ENCODE results near the gene HNF4A.
"Not testable (repeated sequence)": the region's sequence is repeated elsewhere in the genome, so short reads cannot be mapped to it uniquely, and the experiment has no call there.

HNF4A gene

GRCh38 chr20:44447827-44448419 lies 92.4 kb downstream of the HNF4A start:
- no peak for DNase-seq

DNA sequence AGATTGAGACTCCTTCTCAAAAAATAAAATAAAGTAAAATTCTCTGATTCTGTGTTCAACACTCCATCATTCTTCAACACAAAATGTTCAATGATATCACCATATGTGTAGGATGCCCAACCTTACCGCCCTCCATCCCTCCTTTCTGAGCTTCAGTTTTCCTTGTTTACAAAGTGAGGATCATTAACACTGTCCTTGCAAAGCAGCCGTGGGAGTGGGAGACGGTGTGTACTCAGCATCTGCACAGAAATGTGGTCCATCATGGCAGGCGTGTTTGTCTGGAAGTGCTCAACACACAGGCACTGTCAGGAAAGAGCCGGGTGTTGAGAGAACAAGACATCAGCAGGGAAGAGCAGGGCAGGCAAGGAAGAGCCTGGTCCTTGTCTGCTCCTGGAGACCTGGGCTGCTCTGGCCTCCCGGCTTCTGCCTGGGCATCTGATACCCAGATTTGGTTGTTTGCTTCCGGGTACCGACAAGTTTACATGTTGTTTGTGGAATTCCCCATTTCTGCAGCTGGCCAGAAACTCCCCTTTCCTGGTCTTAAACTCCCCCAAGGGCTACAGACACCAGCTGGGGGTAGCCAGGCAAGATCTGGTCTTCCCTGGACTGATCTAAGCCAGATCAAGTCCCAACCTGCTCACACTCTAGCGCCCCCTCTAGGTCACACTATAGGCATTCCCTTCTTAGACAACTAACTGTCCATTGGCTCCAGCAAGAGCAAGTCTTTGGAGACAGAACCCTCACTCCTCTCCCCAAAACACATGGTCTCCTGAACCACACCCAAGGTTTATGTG lies 93.5 kb downstream of the HNF4A start:
- no peak for DNase-seq

GRCh38 chr20:44449864-44450263 lies 94.4 kb downstream of the HNF4A start:
- no peak for DNase-seq

DNA sequence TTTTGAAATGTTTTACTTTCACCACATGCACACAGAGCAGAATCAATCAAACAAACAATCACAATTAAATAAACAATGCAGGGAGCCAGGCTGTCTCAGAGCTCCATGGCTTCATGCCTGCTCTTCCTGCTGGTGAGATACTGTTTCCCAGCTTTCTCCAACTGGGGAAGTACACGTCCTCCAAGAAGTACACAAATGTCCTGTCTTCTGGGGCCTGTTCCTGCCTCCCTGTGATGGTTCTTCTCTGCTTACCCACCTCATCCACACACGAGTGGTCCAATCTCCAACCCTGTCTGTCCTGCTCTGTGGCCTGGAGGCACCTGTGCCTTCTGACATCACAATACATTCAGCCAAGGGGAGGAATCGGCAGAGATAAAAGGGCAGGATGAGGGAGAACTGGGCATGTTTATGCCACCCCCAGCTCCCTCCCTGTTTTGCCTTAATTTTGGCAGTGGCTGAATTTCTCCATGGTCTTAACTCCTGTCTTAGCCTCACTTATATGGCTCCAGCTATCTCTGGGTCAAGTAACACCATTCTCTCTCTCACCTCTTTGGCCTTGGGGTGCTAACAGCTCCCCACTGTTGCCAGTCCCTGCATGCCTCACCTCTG lies 94.9 kb downstream of the HNF4A start:
- no peak for DNase-seq

GRCh38 chr20:44450903-44451450 lies 95.5 kb downstream of the HNF4A start:
- no peak for DNase-seq

GRCh38 chr20:44454306-44454963 lies 98.9 kb downstream of the HNF4A start:
- no peak for DNase-seq

DNA sequence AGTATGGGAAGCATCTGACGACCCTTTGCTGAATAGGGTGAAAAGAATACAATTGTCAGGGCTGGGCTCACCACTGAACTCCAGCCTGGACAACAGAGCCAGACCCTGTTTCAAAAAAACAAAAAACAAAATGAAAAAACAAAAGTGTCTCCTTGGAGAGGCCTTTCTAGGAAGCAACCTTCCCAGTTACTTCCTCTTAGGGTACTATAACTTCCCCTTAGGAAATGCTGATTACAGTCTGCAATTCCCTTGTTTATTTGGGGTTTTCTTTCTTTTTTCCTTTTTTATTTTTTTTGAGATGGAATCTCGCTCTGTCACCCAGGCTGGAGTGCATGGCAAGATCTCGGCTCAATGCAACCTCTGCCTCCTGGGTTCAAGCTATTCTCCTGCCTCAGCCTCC lies 99.6 kb downstream of the HNF4A start:
- DNase-seq: no peak

DNA sequence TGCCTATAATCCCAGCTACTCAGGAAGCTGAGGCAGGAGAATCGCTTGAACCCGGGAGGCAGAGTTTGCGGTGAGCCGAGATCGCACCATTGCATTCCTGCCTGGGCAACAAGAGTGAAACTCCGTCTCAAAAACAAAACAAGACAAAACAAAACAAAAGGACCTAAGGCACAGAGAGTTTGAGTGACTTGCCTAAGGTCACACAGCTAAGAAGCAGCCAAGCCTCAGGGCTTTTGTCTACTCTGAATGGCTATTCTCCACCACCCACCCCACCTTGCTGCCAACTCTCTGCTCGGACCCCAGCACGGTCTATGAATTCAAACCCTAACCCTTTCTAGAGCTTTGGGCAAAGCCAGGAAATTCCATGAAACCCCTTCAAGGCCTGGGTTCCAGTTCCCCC lies 101.1 kb downstream of the HNF4A start:
- no peak for DNase-seq

DNA sequence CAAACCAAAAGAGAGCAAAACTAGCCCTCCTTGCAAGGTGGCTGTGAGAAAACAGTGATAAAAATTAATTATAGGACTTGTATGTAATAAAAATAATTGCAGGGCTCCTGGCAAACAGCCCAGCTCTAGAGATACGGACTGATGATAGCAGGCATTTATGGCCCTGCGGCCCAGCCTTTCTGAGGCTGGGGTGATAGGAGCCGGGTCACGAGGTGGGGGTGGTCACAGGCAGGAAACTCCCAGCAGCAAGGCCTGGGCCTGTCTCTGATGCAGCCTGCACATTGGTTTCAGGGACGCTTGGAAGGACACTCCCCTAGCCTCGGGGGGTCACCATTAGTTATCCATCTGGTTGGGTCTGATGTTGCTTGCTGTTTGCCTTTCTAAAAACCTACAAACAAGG lies 101.5 kb downstream of the HNF4A start:
- DNase-seq: no peak

- DNase-seq: no peak
Measured at GRCh38 chr20:44459271-44459670, 103.8 kb downstream of the HNF4A start.

DNA sequence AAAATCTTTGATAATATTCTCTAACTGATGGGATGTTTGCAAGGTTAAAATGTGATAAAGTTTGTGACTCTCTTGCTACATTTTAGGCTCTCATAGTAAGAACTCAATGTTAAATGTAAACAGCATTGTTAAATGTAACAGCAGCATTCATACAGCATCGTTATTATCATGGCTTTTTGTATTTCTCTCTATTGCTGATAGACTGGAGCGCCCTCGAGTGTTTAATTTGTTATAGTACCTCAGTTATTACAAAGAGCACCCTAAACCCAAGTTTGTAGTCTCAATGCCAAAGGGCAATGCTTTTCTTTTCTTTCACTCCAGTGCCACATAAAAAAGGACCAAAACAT lies 105.3 kb downstream of the HNF4A start:
- DNase-seq: peak; percentile 34

GRCh38 chr20:44461142-44461802 lies 105.8 kb downstream of the HNF4A start:
- DNase-seq: no peak

DNA sequence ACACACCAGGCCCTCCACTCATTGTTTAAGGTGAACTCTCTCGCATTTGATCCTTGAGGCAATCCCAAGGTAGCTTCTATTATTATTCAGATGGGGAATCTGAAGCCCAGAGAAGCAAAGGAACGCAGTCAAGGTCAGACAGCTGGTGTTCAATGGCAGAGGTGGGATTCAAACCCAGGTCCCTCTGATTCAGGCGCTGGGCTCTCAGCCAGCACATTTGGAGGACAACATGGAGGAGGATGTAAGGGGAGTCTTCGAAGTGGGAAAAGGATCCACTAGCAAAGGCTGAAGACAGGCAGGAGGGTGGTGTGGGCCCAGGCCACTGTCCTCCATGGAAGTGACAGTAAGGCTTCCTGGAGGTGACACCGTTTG lies 106.3 kb downstream of the HNF4A start:
- no peak for DNase-seq

- no peak for DNase-seq
Measured at GRCh38 chr20:44463466-44463865, 108.0 kb downstream of the HNF4A start.

- no peak for DNase-seq
Measured at GRCh38 chr20:44464514-44464913, 109.0 kb downstream of the HNF4A start.

DNA sequence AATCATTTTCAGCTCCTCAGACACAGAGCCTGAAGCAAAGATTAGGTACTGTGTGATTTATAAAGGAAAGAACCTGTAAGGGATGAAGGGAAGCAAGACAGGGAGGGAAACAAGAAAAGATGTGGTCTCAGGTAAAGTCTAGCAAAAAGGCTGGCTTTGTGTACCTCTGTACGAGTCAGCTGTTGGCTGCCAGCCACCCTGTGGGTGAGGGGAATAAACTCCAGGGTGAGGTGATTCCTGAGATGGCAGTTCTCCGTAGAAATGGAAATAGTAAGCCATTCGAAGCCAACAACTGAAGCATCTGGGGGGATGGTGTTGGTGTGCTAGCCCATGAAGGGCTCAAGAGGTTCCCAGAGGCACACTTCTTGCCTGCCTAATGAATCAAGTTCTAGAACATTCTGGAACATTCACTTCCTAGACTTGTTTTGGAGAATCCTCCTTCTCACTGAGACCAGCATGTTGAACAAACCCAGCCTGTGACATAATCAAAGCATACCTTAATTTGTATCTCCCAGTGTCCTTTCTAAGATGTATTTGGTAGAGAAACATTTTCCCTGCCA lies 109.6 kb downstream of the HNF4A start:
- no peak for DNase-seq

GRCh38 chr20:44467289-44467883 lies 111.9 kb downstream of the HNF4A start:
- no peak for DNase-seq

- no peak for DNase-seq
Measured at GRCh38 chr20:44468044-44468782, 112.7 kb downstream of the HNF4A start.

DNA sequence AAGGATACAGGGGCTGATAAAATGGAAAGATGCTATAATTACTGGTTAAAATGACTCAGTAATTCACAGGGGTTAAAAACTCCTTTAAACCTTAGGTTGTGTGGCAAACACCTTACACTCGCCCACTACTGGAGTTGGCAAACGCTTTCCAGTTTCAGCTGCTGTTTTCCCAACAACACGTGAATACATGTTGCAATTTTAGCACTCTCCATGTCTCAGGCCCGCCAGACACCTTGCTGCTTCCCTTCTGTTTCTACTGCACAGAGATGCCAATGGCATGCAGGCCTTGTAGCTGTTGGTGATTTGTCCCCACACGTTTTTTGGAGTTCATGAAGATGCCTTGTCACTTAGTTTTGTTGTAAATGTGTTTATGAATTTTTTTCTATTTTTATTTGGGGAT lies 114.8 kb downstream of the HNF4A start:
- no peak for DNase-seq

DNA sequence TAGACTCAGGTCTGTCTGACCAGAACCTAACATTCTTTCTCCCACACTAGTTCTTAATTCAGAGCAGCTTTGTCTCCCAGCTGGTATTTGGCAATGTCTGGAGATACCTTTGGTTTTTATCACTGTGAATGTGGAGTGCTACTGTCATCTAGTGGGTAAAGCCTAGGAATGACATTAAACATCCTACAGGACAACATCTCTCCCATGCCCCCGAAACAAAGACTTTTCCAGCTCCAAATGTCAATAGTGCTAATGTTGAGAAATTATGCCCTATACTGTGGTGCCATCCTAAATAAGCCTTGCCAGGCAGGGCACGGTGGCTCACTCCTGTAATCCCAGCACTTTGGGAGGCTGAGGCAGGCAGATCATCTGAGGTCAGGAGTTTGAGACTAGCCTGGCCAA lies 116.0 kb downstream of the HNF4A start:
- no peak for DNase-seq

DNA sequence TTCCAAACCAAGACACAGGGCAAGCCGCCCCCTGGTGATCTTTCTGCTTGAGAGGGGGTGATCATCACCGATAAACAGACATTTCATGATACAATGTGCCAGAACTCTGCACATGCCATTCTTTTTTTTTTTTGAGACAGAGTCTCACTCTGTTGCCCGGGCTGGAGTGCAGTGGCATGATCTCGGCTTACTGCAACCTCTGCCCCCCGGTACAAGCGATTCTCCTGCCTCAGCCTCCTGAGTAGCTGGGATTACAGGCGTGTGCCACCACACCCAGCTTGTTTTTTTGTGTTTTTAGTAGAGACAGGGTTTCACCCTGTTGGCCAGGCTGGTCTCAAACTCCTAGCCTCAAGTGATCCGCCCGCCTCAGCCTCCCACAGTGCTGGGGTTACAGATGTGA lies 116.8 kb downstream of the HNF4A start:
- not testable (repeated sequence) for DNase-seq

GRCh38 chr20:44475372-44475693 lies 119.8 kb downstream of the HNF4A start:
- DNase-seq: no peak

Measured in NCI-H1436 (cell line).